Uterus (tissue), 4 donors: ENCODE data around the gene HIVEP2. TPM values are rescaled to one million over a fixed set of nuclear protein-coding genes. Genes with fewer than 3 reads are reported as not detected.

Experiments used
- DNase-seq, 2 donors: peaks; one replicate each; pipeline ENCODE4 v3.0.0-alpha.2; 2019 to 2020
- H3K27ac ChIP-seq, 2 donors: fragments of 200-600 bp; sonication (generic); 1 replicate in 1 of 2; 2 replicates in 1 of 2; pipeline ENCODE4 v1.5.1; 2016 to 2018
- H3K27me3 ChIP-seq, 2 donors: fragments of 200-600 bp; sonication (generic); one replicate each; pipeline ENCODE4 v1.5.1; 2018 to 2019; ENCODE audit warnings: control low read depth in 1 of 2
- H3K36me3 ChIP-seq, 2 donors: fragments of 200-600 bp; sonication (generic); one replicate each; pipeline ENCODE4 v1.5.1; 2019; ENCODE audit warnings: control low read depth in 1 of 2
- H3K4me1 ChIP-seq, 2 donors: fragments of 200-600 bp; sonication (generic); one replicate each; pipeline ENCODE4 v1.5.1; 2018 to 2019; ENCODE audit warnings: control low read depth in 1 of 2
- H3K4me3 ChIP-seq, 2 donors: fragments of 200-600 bp; sonication (generic); 1 replicate in 1 of 2; 2 replicates in 1 of 2; pipeline ENCODE4 v1.5.1; 2018 to 2019; ENCODE audit warnings: mild to moderate bottlenecking in 1 of 2
- H3K9me3 ChIP-seq, 2 donors: fragments of 200-600 bp; sonication (generic); one replicate each; pipeline ENCODE4 v1.5.1; 2019; ENCODE audit warnings: control low read depth in 1 of 2
- POLR2A ChIP-seq, 2 donors: fragments of 450-650 bp; IDR thresholded peaks; one replicate each; pipeline ENCODE4 v1.6.1; 2016; ENCODE audit warnings: antibody characterized with exemption in 2 of 2, mild to moderate bottlenecking in 1 of 2, moderate library complexity in 1 of 2
- intact Hi-C: fragments of 100-400 bp; cut with DNase I; formaldehyde crosslinking; loops from one replicate; pipeline ENCODE4 v1.15.1; 2023; ENCODE audit warnings: low total_unique reads
- total RNA-seq, 4 donors: library from RNA; depleted of rRNA in 3 of 4; stranded (reverse); fragments of >200 nt in 3 of 4; gene quantifications; one replicate each; pipeline versions ENCODE4 v1.1.0 to v1.2.4, GENCODE V29; 2014 to 2023
- TF ChIP-seq, protein P1 (sequence below), 4 experiments: fragments of 200-600 bp in 2 of 4; fragments of 450-650 bp in 2 of 4; sonication (generic) in 2 of 4; IDR thresholded peaks; one replicate each; pipeline ENCODE4 v1.5.1; 2016 to 2019; ENCODE audit warnings: antibody characterized with exemption in 4 of 4, mild to moderate bottlenecking in 2 of 4, moderate library complexity in 1 of 4
- donor health status: DM: yes; HTN: yes; CAD: no.

The HIVEP2 gene
- total RNA-seq, 4 donors from 2014 or later, result 11.0 to 24.7 (median 19.8) TPM

DNA sequence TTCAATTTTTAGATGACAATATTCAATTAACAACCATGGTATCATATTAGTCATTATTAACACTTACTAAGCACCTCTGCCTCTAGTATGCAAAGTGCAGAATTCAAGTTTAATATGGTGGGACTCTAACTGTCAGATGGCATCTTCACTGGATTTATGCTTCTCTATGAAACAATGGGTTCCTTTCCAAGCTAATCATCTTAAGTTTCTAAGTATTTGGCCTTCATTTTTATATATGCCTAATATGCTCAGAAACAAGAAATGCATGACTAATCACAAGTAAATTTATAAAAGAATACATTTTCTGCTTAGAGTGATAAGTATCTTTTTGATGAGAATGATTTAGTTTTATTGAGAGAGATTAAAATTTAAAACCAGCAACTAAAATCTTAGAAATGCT is 144.7 kb downstream of the HIVEP2 start:
- H3K4me3 ChIP-seq, result no peak overlapping the region
- H3K9me3 ChIP-seq, result no peaks in the 10 kb centered on the region
- intact Hi-C loops, result no loop called here
- H3K36me3 ChIP-seq, result no peaks in the 10 kb centered on the region
- H3K4me1 ChIP-seq, result peaks cover 0 to 4% of the 10 kb centered on the region in 2 donors
- no peak for DNase-seq
- H3K27me3 ChIP-seq, result no peaks in the 10 kb centered on the region
- H3K27ac ChIP-seq, result no peak overlapping the region
- no peak for TF ChIP-seq POLR2A (IDR thresholded peaks at IDR 0.05)
- TF ChIP-seq, protein P1, sequence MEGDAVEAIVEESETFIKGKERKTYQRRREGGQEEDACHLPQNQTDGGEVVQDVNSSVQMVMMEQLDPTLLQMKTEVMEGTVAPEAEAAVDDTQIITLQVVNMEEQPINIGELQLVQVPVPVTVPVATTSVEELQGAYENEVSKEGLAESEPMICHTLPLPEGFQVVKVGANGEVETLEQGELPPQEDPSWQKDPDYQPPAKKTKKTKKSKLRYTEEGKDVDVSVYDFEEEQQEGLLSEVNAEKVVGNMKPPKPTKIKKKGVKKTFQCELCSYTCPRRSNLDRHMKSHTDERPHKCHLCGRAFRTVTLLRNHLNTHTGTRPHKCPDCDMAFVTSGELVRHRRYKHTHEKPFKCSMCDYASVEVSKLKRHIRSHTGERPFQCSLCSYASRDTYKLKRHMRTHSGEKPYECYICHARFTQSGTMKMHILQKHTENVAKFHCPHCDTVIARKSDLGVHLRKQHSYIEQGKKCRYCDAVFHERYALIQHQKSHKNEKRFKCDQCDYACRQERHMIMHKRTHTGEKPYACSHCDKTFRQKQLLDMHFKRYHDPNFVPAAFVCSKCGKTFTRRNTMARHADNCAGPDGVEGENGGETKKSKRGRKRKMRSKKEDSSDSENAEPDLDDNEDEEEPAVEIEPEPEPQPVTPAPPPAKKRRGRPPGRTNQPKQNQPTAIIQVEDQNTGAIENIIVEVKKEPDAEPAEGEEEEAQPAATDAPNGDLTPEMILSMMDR (IDR thresholded peaks at IDR 0.05), result no peak

DNA sequence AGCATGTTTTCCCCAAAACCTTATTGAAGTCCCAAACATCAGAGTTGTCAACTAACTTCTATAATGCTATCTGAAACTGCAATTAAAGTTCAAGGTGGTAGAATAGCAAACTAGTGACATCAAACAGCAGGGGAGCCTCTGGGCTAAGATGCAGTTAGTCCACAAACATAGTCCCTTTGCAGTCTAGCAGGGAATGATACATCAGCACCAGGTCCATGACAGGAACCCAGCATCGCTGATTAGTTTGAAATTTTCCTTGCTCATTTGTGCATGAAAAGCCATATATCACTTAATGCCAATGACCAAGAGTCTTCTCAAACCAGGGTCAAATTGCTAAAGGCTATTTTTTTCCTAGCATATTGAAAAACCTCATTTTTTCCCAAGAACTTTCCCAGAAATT is 145.3 kb downstream of the HIVEP2 start:
- Histone ChIP-seq H3K9me3 (no peaks in the 10 kb centered on the region), H3K4me1 (peaks cover 0 to 4% of the 10 kb centered on the region in 2 donors)
- DNase-seq, result no peak

DNA sequence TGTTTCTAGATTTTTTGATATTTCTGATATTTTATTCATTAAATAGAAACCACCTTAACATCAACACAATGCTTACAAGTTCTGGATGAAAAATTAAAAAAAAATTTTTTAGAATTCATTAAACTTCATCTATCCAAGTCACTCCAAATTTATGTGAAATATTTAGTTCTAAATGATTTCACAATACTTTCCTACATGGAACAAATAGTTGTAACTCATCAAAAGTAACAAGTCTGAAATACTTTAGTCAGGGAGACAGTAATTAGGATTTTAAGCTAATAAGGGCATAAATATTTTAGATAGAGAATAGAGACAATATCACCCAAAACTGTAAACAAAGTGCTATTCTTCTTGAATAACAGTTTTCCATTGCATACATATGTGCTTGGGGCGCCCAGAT is 147.8 kb downstream of the HIVEP2 start:
- no peaks in the 10 kb centered on the region for H3K4me1 ChIP-seq
- H3K9me3 ChIP-seq, result no peaks in the 10 kb centered on the region
- no peaks in the 10 kb centered on the region for H3K36me3 ChIP-seq
- intact Hi-C loops, result no loop called here
- TF ChIP-seq, protein P1 (IDR thresholded peaks at IDR 0.05), result no peak
- no peak for TF ChIP-seq POLR2A (IDR thresholded peaks at IDR 0.05)
- H3K27me3 ChIP-seq, result no peaks in the 10 kb centered on the region
- no peak overlapping the region for H3K4me3 ChIP-seq
- DNase-seq, result no peak
- no peak overlapping the region for H3K27ac ChIP-seq

More for the DNA sequence above, 145.3 kb downstream of the HIVEP2 start:
- intact Hi-C loops, result no loop called here
- TF ChIP-seq POLR2A (IDR thresholded peaks at IDR 0.05), result no peak
- TF ChIP-seq, protein P1 (IDR thresholded peaks at IDR 0.05), result no peak
- no peak overlapping the region for H3K4me3 ChIP-seq
- no peaks in the 10 kb centered on the region for H3K36me3 ChIP-seq
- H3K27ac ChIP-seq, result no peak overlapping the region
- H3K27me3 ChIP-seq, result no peaks in the 10 kb centered on the region

DNA sequence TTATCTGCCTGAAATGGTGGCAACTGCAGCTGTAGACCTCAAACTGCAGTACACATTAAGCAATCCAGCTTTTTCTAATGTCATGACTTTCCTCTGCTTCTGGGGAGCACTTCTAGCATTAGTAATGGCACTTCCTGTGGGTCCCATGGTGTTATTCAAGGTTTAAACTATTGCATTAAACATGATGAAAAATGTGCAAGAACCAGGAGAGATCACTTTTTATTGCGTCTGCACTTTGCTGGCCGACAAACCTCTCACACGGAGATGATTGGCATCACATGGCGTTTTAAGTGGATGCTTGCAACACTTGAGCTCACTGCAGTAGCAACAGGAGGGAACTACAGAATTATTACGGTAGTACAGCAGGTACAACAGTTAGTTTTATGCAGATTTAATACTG is 148.4 kb downstream of the HIVEP2 start:
- no peak overlapping the region for H3K4me3 ChIP-seq
- H3K36me3 ChIP-seq, result no peaks in the 10 kb centered on the region
- H3K27me3 ChIP-seq, result no peaks in the 10 kb centered on the region
- no peak for TF ChIP-seq POLR2A (IDR thresholded peaks at IDR 0.05)
- TF ChIP-seq, protein P1 (IDR thresholded peaks at IDR 0.05), result no peak
- intact Hi-C loops, result no loop called here
- H3K27ac ChIP-seq, result no peak overlapping the region
- DNase-seq, result no peak
- H3K4me1 ChIP-seq, result no peaks in the 10 kb centered on the region
- no peaks in the 10 kb centered on the region for H3K9me3 ChIP-seq

DNA sequence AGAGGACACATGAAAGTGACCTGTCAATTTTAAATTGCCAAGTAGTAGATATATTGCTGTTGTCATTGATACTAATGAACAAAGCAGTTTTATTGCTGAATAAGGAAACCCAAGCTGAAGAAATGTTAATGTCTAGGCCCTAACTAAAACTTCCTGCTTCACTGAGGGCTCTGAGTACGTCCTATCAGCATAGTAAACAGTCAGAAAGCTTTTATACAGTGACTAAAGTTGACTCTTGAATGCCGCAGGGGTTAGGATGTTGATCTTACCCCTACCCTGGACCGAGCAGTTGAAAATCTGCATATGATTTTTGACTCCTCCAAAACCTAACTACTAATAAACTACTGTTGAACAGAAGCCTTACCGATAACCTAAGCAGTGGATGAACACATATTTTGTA is 149.0 kb downstream of the HIVEP2 start:
- no peak for DNase-seq
- intact Hi-C loops, result no loop called here
- H3K4me1 ChIP-seq, result no peaks in the 10 kb centered on the region
- H3K27ac ChIP-seq, result no peak overlapping the region
- no peak for TF ChIP-seq POLR2A (IDR thresholded peaks at IDR 0.05)
- TF ChIP-seq, protein P1 (IDR thresholded peaks at IDR 0.05), result no peak
- no peaks in the 10 kb centered on the region for H3K9me3 ChIP-seq
- no peak overlapping the region for H3K4me3 ChIP-seq
- H3K36me3 ChIP-seq, result no peaks in the 10 kb centered on the region
- H3K27me3 ChIP-seq, result no peaks in the 10 kb centered on the region
